Iris pigment epithelial cell (primary cell): Measurements from ENCODE around the gene SIGLEC5.

Experiments used
- DNase-seq: peaks from one replicate; pipeline ENCODE4 v3.0.0-alpha.2; 2011; ENCODE audit warnings: low read depth

SIGLEC5 gene

DNA sequence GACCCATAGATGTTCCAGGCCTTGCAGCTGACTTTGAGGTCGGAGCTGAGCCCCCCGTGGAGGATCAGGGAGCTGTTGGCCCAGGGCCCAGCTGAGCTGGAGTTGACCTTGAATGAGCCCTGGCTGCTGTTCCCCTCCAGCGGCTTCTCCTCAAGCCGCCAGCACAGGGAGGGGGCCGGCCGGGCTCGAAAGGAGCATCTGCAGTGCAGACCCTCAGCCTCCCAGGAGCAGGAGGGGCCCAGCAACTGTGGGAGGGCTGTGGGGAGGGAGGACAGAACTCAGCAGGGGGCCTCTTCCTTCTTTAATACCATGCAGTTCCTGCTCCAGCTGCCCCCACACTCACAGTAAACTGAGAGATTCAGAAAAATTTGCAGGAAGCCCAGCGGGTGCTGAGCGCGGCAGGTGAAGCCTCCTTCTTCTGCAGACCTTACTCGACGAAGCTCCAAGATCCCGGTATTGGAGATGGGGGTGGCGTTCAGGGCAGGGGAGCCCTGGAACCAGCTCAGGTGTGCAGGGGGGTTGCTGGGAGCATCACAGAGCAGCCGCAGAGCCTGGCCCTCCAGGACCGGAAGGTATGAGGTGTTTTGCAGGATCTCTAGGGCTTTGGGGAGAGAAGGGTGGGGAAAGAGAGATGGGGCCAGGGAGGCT is 2.6 kb downstream of the SIGLEC5 start:
- DNase-seq: no peak

- no peak for DNase-seq
These were observed 3.5 kb downstream of the SIGLEC5 start for GRCh38 chr19:51626675-51627074.

- no peak for DNase-seq
These were observed 9.0 kb downstream of the SIGLEC5 start for GRCh38 chr19:51621178-51621577.

GRCh38 chr19:51615991-51616390 is 14.2 kb downstream of the SIGLEC5 start:
- DNase-seq: no peak

DNA sequence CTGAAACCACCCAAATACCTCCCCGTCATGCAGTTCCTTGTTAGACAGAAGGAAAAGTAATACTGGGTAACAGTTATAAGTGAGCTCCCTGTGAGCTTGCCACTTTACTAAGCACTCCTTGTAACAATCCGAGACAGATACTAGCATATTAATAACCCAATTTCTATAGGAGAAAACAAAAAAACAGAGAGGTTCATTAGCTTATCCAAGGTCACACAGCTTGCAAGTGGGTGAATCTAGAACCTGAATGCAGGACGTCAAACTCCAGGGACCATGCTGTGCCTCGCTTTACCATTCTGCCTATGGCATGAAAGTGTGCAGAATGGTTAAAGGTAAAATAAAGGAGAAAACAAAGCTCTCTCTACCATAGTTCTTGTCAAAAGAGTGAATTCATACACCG is 15.4 kb downstream of the SIGLEC5 start:
- no peak for DNase-seq

DNA sequence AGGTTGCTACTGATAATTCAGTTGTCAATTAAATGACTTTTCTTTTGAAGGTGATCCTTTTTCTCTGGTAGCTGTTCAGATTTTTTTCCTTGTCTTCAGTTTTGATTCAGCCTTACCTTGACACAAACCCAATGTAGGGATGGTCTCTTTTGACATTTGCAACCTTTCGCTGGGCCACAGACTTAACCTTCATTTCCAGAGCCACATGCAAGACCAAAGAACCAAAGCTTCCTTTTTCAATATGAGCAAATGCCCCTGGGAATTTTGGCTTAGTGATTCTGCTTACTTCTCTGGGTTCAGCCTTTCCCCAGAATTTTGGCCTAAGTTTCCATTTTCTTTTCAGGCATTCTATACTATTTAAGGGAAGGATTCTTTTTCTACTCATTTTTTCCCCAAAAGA is 19.6 kb downstream of the SIGLEC5 start:
- no peak for DNase-seq

DNA sequence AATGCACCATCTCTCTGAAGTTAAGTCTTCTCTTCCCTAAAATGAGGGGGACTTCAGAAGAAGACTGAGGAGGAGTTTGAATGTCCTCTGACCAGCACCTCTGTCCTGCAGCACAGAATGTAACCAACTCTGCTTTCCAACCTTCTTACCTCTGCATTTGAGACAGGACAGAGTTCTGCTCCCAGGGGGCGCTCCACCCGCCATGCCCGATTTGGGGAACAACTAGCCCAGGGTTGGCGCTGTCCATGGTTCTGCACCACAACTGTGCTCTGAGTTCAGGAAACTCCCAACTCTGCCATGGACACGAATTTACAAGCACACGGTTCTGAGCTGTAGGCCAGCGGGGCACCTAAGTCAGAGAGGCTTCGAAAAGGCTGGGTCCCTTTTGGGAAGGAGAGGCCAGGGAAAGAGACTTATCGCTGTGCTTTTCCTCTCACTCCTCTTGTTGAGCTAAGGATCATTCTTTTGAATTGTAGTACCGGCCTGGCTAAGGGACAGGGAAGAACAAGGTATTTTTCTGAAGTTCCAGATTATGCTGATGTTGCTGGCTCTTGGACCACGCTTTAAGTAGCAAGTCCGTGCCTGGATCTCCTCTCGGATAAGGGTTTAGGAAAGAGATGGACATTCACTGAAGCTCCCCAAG is 22.2 kb downstream of the SIGLEC5 start:
- DNase-seq: peak; percentile 69

GRCh38 chr19:51607077-51607476 is 23.1 kb downstream of the SIGLEC5 start:
- no peak for DNase-seq

DNA sequence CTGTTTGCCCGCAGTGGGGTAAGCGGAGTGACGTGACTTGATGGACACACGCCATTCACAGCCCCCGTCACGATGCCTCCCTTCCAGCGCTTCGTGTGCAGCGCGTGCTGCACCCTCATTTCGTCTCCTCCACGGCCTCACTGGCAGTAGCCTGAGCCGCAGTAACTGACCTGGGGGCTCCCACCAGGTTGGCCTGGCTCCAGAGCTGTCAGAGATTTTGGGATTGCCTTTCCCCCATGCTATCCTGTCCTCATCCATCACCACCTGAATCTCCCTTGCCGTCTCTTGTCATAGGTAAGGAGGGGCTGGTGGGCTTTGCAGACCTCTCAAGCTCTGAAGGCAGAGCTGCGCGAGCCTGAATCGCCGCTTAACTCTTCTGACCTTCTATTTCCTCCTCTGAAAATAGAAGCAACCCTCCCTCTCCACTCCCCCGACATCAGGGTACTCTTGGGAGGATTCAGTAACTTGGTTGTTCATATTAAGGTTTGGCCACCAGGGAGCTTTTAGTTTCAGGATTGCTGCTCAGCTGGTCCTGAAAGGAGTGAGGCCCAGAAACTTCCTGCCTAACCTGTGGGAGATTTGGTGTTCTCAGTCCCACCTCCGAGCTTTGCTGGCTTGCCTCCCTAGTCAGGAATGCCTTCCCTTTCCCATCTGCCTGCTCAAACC is 27.9 kb downstream of the SIGLEC5 start:
- no peak for DNase-seq

DNA sequence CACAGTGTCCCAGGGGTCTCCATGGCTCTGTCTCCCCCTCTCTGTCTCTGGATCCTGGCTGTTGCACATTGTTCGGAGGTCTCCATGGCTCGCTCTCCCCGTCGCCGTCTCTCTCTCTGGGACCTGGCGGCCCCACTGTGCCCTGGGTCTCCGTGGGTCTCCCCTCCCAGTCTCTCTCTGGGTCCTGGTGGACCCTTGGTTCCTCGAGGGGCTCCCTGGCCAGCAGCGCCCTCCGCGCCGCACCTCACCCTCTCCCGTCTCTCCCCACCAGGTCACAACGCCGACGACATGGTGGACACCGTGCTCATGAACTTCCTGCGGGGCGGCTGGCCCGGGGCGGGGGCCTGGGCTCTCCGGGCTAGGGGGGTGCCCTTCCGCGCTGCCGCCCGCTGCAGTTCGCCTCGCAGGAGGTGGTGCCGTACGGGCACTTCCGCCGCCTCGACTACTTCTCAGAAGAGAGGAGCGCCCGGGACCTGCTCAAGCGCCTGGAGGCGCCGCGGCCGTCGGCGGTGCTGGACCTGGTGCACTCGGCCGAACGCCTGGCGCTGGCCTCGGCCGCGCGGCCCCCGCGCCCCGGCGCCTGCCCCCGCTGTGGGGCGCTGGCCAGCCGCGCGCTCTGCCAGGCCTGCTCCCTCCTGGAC is 29.1 kb downstream of the SIGLEC5 start:
- no peak for DNase-seq

DNA sequence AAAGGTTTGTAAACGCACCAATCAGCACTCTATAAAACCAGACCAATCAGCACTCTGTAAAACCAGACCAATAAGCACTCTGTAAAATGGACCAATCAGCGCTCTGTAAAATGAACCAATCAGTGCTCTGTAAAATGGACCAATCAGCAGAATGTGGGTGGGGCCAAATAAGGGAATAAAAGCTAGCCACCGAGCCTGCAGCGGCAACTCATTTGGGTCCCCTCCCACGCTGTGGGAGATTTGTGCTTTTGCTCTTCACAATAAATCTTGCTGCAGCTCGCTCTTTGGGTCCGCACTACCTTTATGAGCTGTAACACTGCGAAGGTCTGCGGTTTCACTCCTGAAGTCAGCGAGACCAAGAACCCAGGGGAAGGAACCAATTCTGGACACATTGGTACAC is 31.1 kb downstream of the SIGLEC5 start:
- DNase-seq: no peak

- no peak for DNase-seq
These were observed 31.9 kb downstream of the SIGLEC5 start for GRCh38 chr19:51598159-51598915.

- DNase-seq: no peak
These were observed 34.7 kb downstream of the SIGLEC5 start for GRCh38 chr19:51595190-51596175.

- no peak for DNase-seq
These were observed 35.5 kb downstream of the SIGLEC5 start for GRCh38 chr19:51594774-51595109.

- peak; percentile 97 for DNase-seq
These were observed 36.0 kb downstream of the SIGLEC5 start for GRCh38 chr19:51593969-51594773.

DNA sequence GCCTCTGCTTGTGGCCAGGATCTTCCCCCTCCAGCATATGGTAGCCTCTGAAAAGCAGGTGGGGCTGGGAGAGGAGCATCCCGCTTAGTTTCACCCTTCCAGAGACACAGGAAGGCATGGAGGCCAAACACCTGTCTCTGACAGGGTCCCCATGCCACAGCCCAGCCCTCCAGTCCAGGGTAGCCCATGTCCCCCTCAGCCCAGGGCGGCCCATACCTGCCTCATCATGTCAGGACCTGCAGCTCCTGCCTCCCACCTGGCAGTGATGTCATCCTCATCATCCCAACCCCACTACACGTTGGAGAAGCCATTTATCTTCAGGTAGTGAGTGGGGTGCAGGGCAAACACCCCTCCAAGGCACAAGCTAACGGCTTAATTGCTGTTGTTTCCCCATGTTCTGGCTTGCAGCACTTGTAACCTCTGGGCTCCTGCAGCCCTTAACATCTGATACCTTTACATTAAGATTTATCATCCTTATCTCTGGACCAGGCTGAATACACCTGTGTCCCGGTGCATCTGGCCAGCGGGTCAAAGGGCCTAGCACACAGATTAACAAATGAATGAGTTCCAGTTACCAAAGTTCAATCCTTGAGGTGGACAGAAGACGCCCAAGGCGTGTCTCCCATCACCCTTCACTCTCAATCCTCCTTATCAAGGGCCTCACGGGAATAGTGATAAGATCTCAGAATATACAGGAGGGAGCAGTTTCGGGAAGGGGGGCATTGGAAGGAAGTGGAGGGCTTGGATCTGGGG is 36.9 kb downstream of the SIGLEC5 start:
- no peak for DNase-seq

- DNase-seq: no peak
These were observed 37.7 kb downstream of the SIGLEC5 start for GRCh38 chr19:51592521-51592920.

DNA sequence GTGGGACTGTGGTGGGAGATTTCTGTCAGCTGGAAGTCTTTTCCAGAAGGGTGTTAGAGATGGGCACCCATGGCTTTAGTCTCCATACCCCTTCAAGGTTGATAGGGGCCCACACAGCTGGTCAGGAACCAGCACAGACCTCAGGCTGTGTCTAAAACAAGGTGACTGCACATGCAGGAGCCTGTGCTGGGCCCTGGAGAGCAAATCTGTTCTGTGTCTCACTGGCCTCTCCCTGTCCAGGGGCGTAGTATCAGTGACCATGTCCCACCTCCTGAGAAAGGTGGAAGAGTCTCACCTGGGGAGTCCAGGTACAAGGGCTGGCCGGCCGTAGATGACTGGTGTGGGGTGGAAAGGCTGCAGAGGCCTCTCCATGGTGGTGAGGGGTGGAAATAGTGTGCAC is 39.8 kb downstream of the SIGLEC5 start:
- no peak for DNase-seq

DNA sequence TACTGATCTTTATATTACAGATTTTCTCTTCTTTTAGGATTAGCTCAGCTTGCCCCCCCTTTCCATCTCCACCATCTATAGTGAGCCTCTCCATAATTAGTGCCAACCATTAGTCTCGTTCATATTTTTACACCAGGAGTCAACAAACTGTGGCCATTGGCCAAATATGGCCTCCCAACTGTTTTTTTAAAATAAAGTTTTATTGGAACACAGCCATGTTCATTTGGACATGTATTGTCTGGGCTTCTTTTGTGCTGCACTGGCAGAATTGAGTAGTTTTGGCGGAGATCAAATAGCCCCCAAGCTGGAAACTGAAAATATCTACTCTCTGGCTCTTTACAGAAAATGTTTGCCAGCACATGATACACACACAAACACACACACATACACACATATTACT is 40.7 kb downstream of the SIGLEC5 start:
- DNase-seq: no peak
